ENCODE data around the gene PSORS1C2.

PSORS1C2 gene

DNA sequence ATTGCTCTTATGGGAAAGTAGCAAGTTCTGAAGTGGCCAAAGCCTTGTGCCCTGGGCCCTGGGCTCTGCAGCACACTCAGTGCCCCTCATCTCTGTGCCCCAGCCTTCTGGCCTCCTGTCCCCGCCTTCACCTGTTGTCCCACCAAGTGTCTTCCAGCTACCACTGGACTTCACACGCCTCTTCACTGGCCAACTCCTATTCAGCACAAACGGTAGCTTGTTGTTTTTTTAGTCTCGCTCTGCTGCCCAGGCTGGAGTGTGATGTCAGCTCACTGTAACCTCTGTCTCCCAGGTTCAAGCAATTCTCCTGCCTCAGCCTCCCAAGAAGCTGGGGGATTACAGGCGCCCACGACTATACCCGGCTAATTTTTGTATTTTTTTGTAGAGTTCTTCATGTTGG, 13.9 kb upstream of the PSORS1C2 start:
- no peaks in the 10 kb centered on the region for H3K9me3 ChIP-seq
- no peak for DNase-seq
- peaks cover 2% of the 10 kb centered on the region; the same call in 1 of the 2 replicates for H3K4me1 ChIP-seq
- H3K4me3 ChIP-seq (ENCODE audit: low read depth, low read length) = no peak overlapping the region
- no peaks in the 10 kb centered on the region for H3K27me3 ChIP-seq
- no peaks in the 10 kb centered on the region for H3K36me3 ChIP-seq
- TF ChIP-seq, protein P1, sequence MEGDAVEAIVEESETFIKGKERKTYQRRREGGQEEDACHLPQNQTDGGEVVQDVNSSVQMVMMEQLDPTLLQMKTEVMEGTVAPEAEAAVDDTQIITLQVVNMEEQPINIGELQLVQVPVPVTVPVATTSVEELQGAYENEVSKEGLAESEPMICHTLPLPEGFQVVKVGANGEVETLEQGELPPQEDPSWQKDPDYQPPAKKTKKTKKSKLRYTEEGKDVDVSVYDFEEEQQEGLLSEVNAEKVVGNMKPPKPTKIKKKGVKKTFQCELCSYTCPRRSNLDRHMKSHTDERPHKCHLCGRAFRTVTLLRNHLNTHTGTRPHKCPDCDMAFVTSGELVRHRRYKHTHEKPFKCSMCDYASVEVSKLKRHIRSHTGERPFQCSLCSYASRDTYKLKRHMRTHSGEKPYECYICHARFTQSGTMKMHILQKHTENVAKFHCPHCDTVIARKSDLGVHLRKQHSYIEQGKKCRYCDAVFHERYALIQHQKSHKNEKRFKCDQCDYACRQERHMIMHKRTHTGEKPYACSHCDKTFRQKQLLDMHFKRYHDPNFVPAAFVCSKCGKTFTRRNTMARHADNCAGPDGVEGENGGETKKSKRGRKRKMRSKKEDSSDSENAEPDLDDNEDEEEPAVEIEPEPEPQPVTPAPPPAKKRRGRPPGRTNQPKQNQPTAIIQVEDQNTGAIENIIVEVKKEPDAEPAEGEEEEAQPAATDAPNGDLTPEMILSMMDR (IDR thresholded peaks at IDR 0.05; ENCODE audit: low read depth, low read length) = no peak

DNA sequence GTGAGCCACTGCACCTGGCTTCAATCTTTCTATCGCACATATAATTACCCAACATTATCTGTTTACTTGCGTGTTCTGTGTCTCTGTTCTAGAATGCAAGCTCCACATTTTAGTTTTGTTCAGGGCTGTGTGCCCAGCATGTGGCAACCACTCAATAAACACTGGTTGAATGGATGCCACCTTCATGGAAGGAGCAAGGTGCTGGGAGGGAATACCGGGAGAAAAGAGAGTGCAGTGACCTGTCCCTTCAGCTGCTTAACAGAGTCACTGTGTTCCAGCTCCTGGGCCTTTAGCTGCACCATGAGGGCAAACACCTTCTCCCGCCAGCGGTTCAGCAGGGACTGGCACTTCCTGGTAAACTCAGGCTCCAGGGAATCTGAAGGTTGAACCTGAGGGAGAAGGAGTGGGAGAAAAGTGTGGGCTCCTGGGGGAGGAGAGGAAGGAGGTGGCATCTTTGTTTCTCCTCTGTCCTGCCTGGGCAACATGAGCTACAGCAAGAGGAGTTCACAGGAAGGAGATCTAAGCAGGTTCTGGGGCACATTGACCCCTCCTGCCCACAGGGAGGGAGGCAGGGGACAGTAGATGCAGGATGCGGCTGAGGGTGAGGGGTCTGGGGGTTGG, 11.1 kb upstream of the PSORS1C2 start:
- Histone ChIP-seq H3K4me1 (no peaks in the 10 kb centered on the region), H3K27me3 (no peaks in the 10 kb centered on the region), H3K9me3 (no peaks in the 10 kb centered on the region), H3K4me3 (ENCODE audit: low read depth, low read length) (no peak overlapping the region), H3K36me3 (no peaks in the 10 kb centered on the region)
- TF ChIP-seq, protein P1 (IDR thresholded peaks at IDR 0.05; ENCODE audit: low read depth, low read length) = no peak
- DNase-seq = no peak

DNA sequence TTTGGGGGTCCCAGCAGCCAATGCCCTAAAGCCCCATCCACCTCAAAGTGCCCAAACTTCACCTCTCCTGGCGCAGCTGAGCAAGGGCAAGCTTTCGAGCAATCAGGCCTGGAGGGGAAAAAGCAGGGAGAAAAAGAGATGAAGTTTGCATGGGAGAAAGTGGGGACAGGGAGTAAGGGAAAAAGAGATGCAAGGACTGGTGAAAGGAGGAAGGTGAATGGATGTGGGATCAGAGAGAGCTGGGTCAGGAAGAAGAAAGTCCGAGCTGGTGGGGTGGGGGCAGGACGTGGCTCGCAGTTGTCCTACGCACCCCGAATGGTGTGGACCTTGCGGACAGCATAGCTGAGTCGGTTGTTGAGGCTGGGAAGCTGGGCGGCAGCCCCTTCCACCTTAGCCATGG, 6.5 kb upstream of the PSORS1C2 start:
- Histone ChIP-seq H3K27me3 (no peaks in the 10 kb centered on the region), H3K36me3 (no peaks in the 10 kb centered on the region), H3K4me1 (no peaks in the 10 kb centered on the region), H3K9me3 (no peaks in the 10 kb centered on the region), H3K4me3 (ENCODE audit: low read depth, low read length) (no peak overlapping the region)
- DNase-seq = no peak
- TF ChIP-seq, protein P1 (IDR thresholded peaks at IDR 0.05; ENCODE audit: low read depth, low read length) = no peak

DNA sequence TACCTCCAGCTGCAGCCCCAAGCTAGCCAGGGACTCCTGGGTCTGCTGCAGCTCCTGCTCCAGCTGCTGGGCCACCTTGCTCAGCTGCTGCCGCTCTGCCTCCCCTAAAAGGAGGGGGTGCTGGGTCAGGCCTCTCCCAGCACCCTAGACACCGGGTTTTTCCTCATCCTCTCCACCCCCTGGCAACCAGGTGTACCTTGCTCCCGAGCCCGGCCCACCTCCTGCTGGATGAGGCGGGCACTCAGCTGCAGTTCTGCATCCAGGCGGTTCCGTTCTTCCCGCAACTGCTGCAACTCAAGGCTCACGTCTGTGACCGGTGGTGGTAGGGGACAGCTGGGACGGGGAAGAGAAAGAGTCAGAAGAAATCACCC, 6.1 kb upstream of the PSORS1C2 start:
- DNase-seq = no peak
- Histone ChIP-seq H3K4me1 (no peaks in the 10 kb centered on the region), H3K9me3 (no peaks in the 10 kb centered on the region), H3K27me3 (no peaks in the 10 kb centered on the region), H3K36me3 (no peaks in the 10 kb centered on the region), H3K4me3 (ENCODE audit: low read depth, low read length) (no peak overlapping the region)
- TF ChIP-seq, protein P1 (IDR thresholded peaks at IDR 0.05; ENCODE audit: low read depth, low read length) = no peak

DNA sequence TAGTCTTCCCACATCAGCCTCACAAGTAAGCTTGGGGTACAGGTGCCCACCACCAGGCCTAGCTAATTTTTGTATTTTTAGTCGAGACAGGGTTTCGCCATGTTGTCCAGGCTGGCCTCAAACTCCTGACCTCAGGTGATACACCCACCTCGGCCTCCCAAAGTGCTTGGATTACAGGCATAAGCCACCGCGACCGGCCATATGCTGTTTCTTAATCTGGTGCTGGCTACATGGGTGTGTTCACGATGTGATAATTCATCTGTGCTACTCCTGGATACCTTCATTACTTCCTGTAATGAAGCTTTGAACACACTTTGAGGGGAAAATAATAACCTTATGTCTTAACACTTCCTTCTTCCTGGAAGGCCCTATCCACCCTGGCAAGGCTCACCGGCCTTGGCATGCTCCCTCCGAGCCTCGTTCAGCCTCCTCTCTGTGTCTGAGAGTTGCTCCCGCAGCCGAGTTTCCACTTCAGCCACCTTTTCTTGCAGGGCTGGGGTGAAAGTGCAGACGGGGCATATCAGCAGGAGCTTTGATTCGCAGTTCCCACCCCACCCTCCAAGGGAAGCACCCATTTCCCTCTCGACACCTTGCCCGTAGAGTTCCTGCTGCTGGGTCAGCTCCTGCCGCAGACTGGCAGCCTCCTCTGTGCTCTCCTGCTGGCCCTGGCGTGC, 5.6 kb upstream of the PSORS1C2 start:
- H3K36me3 ChIP-seq = no peaks in the 10 kb centered on the region
- DNase-seq = no peak
- H3K4me1 ChIP-seq = no peaks in the 10 kb centered on the region
- H3K9me3 ChIP-seq = no peaks in the 10 kb centered on the region
- no peaks in the 10 kb centered on the region for H3K27me3 ChIP-seq
- TF ChIP-seq, protein P1 (IDR thresholded peaks at IDR 0.05; ENCODE audit: low read depth, low read length) = no peak
- no peak overlapping the region for H3K4me3 ChIP-seq (ENCODE audit: low read depth, low read length)

DNA sequence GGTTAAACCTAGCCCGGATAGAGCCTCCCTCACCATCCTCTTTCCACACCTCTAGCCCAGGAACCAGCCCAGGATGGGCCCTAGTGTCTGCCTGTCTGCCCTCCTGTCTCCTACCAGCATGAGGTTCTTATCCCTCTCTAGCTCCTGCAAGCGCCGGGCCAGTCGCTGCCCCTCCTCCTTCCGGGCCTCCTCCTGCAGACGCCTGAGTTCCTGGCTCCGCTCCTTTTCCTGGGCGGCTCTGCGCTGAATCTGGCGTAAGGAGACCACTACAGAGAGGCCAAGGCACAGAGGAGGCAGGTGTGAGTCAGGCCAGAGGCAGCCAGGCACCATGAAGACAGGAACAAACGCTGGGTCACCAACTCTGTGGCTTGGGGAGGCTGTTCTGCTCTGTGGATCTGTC, 4.3 kb upstream of the PSORS1C2 start:
- H3K27me3 ChIP-seq = no peaks in the 10 kb centered on the region
- no peaks in the 10 kb centered on the region for H3K36me3 ChIP-seq
- no peaks in the 10 kb centered on the region for H3K9me3 ChIP-seq
- no peak for DNase-seq
- TF ChIP-seq, protein P1 (IDR thresholded peaks at IDR 0.05; ENCODE audit: low read depth, low read length) = no peak
- no peak overlapping the region for H3K4me3 ChIP-seq (ENCODE audit: low read depth, low read length)
- no peaks in the 10 kb centered on the region for H3K4me1 ChIP-seq

Data from BE2C (cell line).